Measurements from ENCODE around the gene TTC39A.

Gene TTC39A

DNA sequence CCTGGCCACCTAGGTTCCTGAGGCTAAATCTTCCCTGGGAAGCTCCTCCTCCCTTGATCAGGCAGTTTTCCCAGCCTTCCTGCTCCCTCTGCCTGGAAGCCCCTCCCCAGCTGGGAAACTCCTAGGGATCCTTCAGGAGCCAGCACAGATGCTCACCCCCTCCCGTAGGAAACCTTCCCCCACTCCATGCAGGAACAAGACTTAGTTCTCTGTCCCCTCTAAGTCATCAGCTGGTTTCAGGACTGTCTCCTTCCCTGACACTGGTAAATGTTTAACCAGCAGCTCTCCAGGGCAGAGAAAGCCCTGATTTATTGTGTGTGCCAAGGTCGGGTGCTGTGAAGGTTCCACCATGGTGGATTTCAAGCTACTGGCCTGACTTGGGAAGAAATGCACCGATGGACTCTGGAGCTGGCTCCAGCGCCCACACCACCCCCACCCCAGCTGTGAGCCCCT is 25.0 kb downstream of the TTC39A start:
- H3K27ac ChIP-seq: peak overlapping the region; percentile 38; the same call in 1 of the 2 replicates
- TF ChIP-seq, protein P1, sequence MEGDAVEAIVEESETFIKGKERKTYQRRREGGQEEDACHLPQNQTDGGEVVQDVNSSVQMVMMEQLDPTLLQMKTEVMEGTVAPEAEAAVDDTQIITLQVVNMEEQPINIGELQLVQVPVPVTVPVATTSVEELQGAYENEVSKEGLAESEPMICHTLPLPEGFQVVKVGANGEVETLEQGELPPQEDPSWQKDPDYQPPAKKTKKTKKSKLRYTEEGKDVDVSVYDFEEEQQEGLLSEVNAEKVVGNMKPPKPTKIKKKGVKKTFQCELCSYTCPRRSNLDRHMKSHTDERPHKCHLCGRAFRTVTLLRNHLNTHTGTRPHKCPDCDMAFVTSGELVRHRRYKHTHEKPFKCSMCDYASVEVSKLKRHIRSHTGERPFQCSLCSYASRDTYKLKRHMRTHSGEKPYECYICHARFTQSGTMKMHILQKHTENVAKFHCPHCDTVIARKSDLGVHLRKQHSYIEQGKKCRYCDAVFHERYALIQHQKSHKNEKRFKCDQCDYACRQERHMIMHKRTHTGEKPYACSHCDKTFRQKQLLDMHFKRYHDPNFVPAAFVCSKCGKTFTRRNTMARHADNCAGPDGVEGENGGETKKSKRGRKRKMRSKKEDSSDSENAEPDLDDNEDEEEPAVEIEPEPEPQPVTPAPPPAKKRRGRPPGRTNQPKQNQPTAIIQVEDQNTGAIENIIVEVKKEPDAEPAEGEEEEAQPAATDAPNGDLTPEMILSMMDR (conservative IDR thresholded peaks at IDR 0.05): no peak

- TF ChIP-seq, protein P1 (conservative IDR thresholded peaks at IDR 0.05): no peak
- H3K27ac ChIP-seq: no peak overlapping the region
Observed at GRCh38 chr1:51304360-51304759, 26.0 kb downstream of the TTC39A start.

DNA sequence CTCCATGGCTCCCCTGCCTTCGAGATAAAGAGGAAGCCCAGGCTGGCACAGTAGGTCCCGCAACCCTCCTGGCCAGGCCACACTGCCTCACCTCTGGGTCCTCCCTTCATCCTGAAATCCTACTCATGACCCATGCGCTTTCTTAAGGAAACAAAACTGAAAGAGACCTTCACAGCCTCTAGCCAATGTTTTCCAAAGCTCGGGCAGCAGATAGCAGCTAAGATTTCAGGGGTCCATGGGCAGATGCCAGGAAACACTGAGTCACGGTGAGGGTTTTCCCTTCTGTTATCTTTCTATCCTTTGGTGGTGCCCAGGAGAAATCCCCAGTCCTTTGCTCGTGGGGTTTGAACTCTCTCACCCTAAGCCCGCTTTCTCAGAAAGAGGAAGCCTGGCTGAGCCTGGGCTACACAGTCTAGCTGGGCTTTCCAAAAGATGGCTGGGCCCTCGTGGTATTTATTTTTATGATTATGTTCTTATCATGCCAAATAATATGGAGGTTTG is 26.6 kb downstream of the TTC39A start:
- no peak overlapping the region for H3K27ac ChIP-seq
- TF ChIP-seq, protein P1 (conservative IDR thresholded peaks at IDR 0.05): no peak

GRCh38 chr1:51303315-51303714 is 27.0 kb downstream of the TTC39A start:
- H3K27ac ChIP-seq: no peak overlapping the region
- TF ChIP-seq, protein P1 (conservative IDR thresholded peaks at IDR 0.05): no peak

- no peak overlapping the region for H3K27ac ChIP-seq
- TF ChIP-seq, protein P1 (conservative IDR thresholded peaks at IDR 0.05): no peak
Observed at GRCh38 chr1:51302746-51303145, 27.6 kb downstream of the TTC39A start.

DNA sequence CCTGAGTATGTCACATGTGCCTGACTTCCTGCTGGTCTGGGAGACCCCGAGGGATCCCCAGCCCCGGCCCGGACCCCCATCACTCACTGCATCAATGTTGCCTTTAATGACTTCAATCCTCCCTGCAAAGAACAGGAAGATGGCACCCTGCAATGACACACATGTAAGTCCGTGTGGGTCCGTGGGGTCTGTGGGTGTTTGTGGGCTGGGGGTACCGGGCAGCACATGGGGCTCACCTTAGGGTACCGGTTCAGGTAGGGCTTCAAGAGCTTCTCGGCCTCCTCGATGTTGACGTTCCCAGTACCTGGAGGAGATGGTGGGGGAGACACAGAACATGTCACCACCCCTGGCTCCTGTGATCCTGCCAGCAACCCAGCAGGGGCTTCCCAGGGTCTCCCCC is 28.1 kb downstream of the TTC39A start:
- TF ChIP-seq, protein P1 (conservative IDR thresholded peaks at IDR 0.05): no peak
- H3K27ac ChIP-seq: no peak overlapping the region

DNA sequence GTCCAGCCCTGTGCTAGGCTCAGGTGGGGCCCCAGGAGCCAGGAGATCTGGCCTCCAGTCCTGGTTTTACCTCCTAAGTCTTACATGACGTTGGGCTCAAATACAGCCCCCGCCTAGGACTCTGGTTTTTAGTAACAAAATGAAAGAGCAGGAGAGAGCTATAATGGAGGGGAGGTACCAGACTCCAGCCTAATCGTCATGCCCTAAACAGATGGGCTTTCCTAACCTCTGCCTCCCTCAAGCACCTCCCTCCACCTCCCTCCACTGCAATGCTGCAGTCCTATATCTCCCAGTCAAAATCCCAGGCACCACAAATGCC is 28.6 kb downstream of the TTC39A start:
- no peak overlapping the region for H3K27ac ChIP-seq
- TF ChIP-seq, protein P1 (conservative IDR thresholded peaks at IDR 0.05): no peak

Data from VCaP (cell line).